Omental fat pad (tissue), 4 donors: ENCODE data around the gene DNMBP. TPM values are rescaled to one million over a fixed set of nuclear protein-coding genes. Genes with fewer than 3 reads are reported as not detected.

Source experiments
- ATAC-seq: fragments of 150-250 bp; one replicate; pipeline ENCODE4 v1.9.1; 2016; ENCODE audit warnings: mild to moderate bottlenecking, moderate library complexity; ENCODE audit not compliant: low FRiP score
- DNase-seq: peaks from one replicate; pipeline ENCODE4 v3.0.0-alpha.2; 2019; ENCODE audit warnings: low spot score
- total RNA-seq, 4 donors: library from RNA; depleted of rRNA; stranded (reverse); fragments of >200 nt; gene quantifications; one replicate each; pipeline ENCODE4 v1.1.0, GENCODE V29; 2016
- TF ChIP-seq, protein P1 (sequence below), 3 donors: fragments of 450-650 bp; IDR thresholded peaks; one replicate each; pipeline ENCODE4 v1.5.1; 2016 to 2017; ENCODE audit warnings: antibody characterized with exemption in 3 of 3, mild to moderate bottlenecking in 3 of 3, moderate library complexity in 2 of 3

DNMBP gene
- total RNA-seq, 4 donors from 2014 or later, result 17.5 to 41.3 (median 29.6) TPM

DNA sequence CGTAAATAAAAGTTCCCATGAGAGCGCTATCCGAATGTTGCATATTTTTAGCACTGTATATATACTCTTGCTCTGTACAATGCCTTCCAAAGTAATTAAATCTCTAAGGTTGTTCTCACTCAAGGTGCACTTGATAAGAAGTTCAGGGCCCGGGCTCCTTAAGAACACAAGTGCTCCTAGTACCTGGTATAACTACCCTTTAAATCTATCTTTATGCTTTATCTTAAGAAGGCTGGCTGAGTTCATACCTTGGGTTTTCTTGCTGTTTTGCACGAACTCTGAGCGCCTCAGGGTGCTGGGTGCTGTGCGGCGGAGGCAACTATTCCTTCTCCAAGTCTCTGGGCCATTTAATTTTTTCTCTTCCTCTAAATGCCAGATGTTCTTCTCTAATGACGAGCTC, 80.4 kb downstream of the DNMBP start:
- ATAC-seq, result no peak

DNA sequence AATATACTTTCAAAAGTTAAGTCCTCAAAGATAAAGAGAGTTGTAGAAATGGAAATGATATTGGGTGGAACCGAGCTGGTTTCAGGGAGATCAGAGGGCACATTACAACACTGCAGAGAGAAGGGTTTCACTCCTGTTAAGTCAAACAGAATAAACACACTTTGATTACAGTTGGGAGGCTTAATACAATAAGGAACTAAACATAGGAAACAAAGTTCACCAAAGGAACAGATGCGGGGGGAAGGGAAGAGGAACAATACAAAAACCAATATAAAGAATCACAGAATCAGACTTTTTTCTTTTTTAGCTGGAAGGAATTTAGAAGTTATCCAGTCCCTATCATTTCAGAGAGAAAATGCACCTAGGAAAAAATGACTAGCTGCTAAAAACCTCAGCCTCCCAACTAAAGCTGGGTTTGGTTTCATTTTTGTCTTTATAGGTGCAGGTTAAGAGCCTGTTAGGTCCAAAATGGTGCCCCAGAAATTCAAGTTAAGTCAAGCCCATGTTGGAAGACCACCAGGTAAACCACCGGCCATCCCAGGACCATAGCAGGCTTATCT, 81.9 kb downstream of the DNMBP start:
- no peak for DNase-seq
- ATAC-seq, result no peak
- TF ChIP-seq, protein P1, sequence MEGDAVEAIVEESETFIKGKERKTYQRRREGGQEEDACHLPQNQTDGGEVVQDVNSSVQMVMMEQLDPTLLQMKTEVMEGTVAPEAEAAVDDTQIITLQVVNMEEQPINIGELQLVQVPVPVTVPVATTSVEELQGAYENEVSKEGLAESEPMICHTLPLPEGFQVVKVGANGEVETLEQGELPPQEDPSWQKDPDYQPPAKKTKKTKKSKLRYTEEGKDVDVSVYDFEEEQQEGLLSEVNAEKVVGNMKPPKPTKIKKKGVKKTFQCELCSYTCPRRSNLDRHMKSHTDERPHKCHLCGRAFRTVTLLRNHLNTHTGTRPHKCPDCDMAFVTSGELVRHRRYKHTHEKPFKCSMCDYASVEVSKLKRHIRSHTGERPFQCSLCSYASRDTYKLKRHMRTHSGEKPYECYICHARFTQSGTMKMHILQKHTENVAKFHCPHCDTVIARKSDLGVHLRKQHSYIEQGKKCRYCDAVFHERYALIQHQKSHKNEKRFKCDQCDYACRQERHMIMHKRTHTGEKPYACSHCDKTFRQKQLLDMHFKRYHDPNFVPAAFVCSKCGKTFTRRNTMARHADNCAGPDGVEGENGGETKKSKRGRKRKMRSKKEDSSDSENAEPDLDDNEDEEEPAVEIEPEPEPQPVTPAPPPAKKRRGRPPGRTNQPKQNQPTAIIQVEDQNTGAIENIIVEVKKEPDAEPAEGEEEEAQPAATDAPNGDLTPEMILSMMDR (IDR thresholded peaks at IDR 0.05), result no peak

More for the DNA sequence above, 80.4 kb downstream of the DNMBP start:
- TF ChIP-seq, protein P1 (IDR thresholded peaks at IDR 0.05), result no peak
- no peak for DNase-seq

DNA sequence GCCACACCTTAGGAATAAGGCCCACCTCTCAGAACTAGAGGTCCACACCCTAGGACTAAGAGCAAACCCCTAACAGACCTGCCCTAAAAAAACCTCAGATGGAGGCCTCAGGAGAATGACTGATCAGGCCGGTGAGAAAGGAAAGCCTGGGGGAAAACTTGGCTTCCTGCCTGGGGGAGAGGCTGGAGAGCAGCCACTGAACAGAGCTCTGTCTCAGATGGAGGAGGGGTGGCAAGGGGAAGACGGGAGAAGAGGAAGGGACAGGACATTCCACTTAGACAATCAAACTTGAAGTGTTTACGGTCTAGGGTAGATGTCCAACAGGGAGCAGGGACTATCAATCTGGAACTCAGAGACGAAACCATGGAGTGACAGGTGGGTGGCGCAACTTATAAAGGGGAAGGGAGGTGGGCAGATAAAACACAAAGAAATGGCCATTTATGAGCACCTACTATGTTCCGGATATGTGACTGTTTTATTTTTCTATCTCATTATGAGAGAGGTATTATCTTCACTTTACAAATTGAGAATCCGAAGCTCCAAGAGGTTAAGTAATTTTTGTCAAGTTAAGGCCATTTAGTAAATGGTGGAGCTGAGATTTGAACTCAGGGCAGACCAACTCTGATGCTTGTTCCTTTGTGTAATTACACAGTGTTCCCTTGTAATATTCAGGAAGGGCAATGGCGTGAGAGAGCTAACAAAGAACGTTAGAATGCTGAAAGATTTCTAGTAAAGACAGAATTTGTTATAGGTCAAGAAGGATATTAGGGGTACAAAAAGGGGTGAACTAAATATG, 82.6 kb downstream of the DNMBP start:
- no peak for ATAC-seq
- DNase-seq, result no peak
- TF ChIP-seq, protein P1 (IDR thresholded peaks at IDR 0.05), result no peak

DNA sequence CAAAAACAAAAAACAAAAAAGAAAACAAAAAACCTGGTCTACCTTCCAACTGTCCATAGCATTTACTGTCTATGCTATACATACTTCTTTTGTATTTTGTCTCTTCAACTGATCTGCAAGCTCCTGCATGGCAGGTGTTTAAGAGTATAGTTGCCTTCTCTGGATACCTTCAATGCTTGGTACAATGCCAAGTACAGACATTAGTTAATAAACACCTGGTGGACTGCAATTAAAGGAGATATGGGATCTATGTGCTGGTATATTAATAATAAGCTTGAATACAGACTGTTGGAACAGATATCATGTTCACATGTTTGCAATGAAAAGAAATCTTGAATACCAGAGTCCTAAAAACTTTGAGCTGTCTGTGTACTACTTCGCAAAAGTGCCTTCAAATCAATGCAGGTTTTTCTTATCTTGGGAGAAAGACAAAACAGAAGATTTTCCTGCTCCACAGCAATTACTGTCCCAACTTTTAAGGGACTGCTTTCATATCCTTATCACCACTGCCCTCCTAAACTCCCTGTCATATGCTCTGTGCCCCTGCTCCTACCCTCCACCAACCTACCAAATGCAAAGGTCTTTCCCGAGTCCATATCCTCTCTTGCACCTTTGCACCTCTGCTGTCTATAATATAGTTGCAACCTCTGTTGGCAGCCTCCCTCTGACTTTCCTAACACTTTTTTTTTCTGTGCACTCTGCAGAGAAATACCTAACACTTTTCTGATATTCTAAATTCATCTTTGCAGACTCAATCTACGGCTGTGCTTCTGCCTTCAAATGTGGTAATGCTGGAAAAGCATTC, 85.1 kb downstream of the DNMBP start:
- DNase-seq, result no peak
- ATAC-seq, result no peak
- TF ChIP-seq, protein P1 (IDR thresholded peaks at IDR 0.05), result no peak

DNA sequence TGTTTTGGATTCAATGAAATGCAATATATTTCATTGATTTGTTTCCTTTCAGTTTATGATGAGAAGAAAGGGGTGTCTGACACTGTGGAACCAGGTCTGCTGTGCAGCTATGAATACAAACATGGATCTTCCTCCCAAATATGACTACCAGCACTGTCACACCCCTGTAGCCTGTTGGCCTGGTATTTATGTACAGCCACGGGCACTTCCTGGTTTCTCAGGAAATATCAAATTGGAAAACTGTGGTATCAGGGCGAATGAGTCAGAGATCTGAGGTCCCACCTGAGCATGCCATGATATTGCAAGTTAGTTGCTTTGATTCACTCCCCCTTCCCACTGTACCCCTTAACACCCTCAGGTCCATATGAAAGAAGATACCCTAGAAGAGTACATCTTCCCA, 87.8 kb downstream of the DNMBP start:
- ATAC-seq (no peak), DNase-seq (no peak)
- TF ChIP-seq, protein P1 (IDR thresholded peaks at IDR 0.05), result no peak

DNA sequence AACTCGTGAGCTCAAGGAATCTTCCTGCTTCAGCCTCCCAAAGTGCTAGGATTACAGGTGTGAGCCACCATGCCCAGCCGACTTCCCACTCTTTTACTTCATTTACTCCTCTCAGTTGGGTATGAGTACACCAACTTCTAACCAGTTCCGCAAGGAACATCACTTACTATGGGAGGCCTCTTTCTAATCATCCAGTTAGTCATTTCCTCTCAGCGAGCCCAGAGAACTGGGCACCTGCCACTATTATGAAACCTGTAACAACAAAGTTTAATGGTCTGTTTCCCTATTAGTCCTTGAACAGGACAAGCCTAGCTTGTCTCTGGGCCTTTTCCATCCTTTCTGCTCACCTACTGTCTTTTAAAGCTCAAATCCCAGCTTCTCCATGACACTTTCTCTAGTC, 88.8 kb downstream of the DNMBP start:
- TF ChIP-seq, protein P1 (IDR thresholded peaks at IDR 0.05), result no peak
- DNase-seq (no peak), ATAC-seq (no peak)
